Lower leg skin (tissue), 3 donors: ENCODE data around the gene LTBP3.

ENCODE experiments used
- POLR2A ChIP-seq, 2 donors: fragments of 450-650 bp; IDR thresholded peaks; one replicate each; pipeline ENCODE4 v1.6.1; 2016 to 2017; ENCODE audit warnings: antibody characterized with exemption in 2 of 2, mild to moderate bottlenecking in 1 of 2, moderate library complexity in 1 of 2
- TF ChIP-seq, protein P1 (sequence below), 3 donors: fragments of 450-650 bp; IDR thresholded peaks; one replicate each; pipeline ENCODE4 v1.5.1; 2016; ENCODE audit warnings: antibody characterized with exemption in 3 of 3, mild to moderate bottlenecking in 3 of 3, moderate library complexity in 2 of 3

GRCh38 chr11:65506772-65507505 lies 51.2 kb downstream of the LTBP3 start:
- TF ChIP-seq, protein P1, sequence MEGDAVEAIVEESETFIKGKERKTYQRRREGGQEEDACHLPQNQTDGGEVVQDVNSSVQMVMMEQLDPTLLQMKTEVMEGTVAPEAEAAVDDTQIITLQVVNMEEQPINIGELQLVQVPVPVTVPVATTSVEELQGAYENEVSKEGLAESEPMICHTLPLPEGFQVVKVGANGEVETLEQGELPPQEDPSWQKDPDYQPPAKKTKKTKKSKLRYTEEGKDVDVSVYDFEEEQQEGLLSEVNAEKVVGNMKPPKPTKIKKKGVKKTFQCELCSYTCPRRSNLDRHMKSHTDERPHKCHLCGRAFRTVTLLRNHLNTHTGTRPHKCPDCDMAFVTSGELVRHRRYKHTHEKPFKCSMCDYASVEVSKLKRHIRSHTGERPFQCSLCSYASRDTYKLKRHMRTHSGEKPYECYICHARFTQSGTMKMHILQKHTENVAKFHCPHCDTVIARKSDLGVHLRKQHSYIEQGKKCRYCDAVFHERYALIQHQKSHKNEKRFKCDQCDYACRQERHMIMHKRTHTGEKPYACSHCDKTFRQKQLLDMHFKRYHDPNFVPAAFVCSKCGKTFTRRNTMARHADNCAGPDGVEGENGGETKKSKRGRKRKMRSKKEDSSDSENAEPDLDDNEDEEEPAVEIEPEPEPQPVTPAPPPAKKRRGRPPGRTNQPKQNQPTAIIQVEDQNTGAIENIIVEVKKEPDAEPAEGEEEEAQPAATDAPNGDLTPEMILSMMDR (IDR thresholded peaks at IDR 0.05): no peak
- no peak for TF ChIP-seq POLR2A (IDR thresholded peaks at IDR 0.05)
